Right renal cortex interstitium (tissue), 3 donors: Measurements from ENCODE around the gene DNAJC22. TPM values are rescaled to one million over a fixed set of nuclear protein-coding genes. Genes with fewer than 3 reads are reported as not detected.

Experiments used
- DNase-seq, 3 donors: peaks; one replicate each; pipeline ENCODE4 v3.0.0-alpha.2; 2013; ENCODE audit warnings: low read depth in 3 of 3, low spot score in 2 of 3
- polyA plus RNA-seq, 3 donors: library from polyadenylated mRNA; unstranded; fragments of 120-200 nt; gene quantifications; one replicate each; pipeline ENCODE4 v1.2.1, GENCODE V29; 2013; ENCODE audit not compliant: insufficient read length in 3 of 3

The DNAJC22 gene
- polyA plus RNA-seq, 3 donors: 18.3 to 20.8 (median 19.6) TPM

GRCh38 chr12:49342914-49343731 is 3.6 kb upstream of the DNAJC22 start:
- no peak for DNase-seq

DNA sequence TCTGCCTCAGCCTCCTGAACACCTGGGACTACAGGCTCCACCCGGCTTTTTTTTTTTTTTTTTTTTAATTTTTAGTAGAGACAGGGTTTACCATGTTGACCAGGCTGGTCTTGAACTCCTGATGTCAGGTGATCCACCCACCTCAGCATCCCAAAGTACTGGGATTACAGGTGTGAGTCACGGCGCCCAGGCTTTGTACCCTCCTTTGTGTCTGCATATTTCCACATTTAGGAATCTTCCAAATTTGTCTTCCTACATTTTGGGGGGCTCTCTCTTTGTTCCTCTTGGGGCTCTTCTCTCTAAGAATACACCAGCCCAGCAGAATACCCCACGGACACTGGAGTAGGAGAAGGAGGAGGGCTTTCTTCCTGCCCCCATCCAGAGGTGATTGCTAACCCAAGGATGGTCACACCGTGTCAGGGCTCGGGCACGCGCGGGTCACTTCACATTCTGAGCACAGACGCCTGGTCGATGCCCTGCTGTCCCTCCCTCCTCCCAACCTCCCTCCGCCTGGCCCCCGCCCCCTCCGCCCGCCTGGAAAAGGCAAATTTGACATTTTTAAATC is 2.1 kb upstream of the DNAJC22 start:
- no peak for DNase-seq

- DNase-seq: no peak
These were observed 1.4 kb upstream of the DNAJC22 start for GRCh38 chr12:49345051-49345824.

GRCh38 chr12:49345825-49346658 is 646 bp upstream of the DNAJC22 start:
- DNase-seq: no peak

DNA sequence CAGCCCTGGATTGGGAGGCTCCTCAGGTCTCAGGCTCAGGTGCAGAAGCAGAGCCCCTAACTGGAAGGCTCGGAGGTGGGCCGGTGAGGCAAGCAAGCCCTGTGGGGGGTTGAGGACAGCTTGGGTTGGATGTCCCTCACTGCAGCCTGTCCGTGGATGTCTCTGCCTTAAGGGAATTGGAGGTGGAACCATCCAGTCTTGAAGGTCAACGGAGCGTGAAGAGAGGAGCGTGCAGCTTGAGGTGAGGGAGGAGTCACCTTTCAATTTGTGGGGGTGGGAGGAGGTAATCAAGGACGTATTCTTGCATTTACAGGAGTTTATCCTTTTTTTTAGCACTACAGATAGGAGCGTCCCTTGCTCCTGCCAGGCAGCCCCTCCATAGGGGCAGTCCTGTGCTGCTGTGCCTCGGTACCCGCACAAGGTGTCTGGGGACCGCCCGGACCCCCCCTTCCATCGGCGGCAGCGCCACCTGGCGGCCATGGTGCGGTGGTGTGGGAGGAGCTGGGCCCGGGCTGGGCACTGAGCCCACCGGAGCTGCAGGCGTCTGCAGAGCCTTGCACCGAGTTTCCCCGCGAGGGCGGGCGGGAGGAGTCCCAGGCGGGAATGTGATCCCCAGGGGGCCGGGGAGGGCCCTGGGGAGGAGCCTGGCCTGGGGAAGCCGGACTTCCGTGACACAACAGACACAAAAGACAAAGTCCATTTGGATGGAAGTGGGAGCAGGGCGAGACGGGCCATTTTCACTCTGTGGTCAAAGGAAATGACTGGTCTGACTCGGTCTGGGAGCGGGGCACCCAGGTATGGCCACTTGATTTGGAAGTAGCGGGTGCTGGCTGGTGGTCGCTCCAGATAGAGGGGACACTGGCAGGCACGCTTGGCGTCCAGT is 864 bp downstream of the DNAJC22 start:
- DNase-seq: no peak

DNA sequence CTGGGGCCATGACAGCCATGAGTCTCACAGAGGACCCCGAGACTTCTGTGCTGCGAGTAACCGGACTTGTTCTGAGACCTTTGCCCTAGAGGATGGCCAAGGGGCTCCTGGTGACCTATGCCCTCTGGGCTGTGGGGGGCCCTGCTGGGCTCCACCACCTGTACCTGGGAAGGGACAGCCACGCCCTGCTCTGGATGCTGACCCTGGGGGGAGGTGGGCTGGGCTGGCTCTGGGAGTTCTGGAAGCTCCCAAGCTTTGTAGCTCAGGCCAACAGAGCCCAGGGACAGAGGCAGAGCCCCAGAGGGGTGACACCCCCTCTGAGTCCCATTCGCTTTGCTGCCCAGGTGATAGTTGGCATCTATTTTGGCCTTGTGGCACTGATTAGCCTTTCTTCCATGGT is 2.1 kb downstream of the DNAJC22 start:
- no peak for DNase-seq

- no peak for DNase-seq
These were observed 2.6 kb downstream of the DNAJC22 start for GRCh38 chr12:49349266-49349665.

GRCh38 chr12:49352351-49352750 is 5.7 kb downstream of the DNAJC22 start:
- DNase-seq: no peak

- no peak for DNase-seq
These were observed 9.2 kb downstream of the DNAJC22 start for GRCh38 chr12:49355913-49356312.

- DNase-seq: no peak
These were observed 10.5 kb downstream of the DNAJC22 start for GRCh38 chr12:49357103-49357678.

- no peak for DNase-seq
These were observed 11.9 kb downstream of the DNAJC22 start for GRCh38 chr12:49358483-49359141.

DNA sequence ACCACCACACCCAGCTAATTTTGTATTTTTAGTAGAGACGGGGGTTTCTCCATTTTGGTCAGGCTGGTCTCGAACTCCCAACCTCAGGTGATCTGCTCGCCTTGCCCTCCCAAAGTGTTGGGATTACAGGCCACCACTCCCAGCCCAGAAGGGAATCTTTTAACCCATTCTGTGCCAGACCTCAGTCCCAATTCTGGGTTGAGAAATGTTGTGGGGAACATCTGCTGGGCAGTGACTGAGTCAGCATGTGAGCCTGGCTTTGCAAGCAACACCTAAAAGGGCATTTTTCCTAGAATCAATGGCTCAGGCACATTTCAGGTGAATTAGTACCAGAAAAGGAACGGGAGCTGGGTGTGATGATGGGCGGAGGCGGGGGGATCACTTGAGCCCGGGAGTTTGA is 13.0 kb downstream of the DNAJC22 start:
- no peak for DNase-seq

DNA sequence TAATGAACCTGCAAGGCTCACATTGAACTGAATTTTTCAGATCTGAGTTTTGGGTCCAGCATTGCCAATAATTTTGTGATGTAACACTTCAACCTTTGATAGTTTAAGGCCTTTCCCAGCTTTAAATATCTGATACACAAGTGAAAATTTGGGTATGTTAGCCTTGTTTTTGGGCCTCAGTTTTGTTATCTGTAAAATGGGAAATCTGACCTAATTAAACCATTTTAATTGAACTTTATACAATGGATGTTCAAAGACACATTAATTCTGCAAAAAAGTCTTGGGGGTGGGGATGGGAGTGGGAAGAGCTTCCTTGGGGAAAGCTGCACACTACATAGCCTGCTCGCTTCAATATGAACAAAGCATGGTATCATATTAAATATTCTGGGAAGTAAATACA is 15.4 kb downstream of the DNAJC22 start:
- no peak for DNase-seq

DNA sequence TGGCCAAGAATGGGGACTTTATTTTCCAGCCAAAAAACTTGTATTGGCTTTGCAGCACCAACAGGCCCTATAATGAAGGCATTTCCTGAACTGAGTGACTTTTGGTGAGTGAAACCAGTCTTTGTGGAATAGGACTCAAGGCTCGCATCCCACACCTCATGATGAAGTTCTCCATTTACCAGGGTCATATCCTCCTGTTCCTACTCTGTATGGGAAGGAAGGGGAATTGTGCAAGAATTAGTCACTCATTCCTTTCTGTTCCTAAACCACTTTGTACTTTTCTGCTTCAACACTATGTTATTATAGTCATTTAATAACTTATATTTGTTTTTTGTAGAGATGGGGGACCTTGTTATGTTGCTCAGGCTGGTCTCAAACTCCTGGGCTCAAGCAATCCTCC is 18.3 kb downstream of the DNAJC22 start:
- no peak for DNase-seq

DNA sequence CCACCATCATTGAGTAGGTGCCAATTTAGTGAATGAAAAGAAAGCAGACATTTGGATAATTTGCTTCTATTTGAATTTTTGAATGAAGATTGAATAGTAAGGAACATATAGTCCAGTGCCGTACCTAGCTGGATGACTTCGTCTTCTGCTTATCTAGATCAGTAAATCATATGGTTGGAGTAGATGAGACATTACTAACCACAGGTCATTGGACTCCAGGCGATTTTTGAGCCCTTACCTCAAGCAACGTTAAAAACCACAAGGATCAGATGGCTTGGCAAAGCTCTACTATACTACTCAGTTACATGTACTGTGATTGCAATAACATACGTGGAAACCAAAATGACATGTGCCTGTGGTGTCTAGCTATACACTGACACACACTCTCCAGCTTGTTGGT is 18.9 kb downstream of the DNAJC22 start:
- DNase-seq: no peak

DNA sequence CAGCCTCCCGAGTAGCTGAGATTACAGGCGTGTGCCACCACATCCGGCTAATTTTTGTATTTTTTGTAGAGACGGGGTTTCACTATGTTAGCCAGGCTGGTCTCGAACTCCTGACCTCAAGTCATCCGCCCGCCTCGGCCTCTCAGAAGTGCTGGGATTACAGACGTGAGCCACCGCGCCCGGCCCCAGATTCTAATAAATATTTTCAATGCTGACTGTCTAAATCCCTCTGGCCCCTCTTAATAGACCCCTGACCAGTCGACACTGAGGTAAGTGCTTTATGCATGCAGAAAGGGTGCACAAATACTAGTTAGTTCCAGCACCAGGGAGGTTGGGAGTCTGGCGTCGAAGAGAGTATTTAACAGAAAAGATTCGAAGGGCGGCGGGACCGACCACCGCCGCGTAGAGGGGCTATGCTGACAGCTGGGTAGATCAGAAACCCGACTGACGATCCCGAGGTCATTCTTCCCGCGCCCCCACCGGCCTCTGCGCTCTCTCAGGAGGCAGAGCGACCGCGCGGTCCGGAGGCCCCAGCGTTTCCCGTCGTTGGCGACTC is 19.5 kb downstream of the DNAJC22 start:
- no peak for DNase-seq

DNA sequence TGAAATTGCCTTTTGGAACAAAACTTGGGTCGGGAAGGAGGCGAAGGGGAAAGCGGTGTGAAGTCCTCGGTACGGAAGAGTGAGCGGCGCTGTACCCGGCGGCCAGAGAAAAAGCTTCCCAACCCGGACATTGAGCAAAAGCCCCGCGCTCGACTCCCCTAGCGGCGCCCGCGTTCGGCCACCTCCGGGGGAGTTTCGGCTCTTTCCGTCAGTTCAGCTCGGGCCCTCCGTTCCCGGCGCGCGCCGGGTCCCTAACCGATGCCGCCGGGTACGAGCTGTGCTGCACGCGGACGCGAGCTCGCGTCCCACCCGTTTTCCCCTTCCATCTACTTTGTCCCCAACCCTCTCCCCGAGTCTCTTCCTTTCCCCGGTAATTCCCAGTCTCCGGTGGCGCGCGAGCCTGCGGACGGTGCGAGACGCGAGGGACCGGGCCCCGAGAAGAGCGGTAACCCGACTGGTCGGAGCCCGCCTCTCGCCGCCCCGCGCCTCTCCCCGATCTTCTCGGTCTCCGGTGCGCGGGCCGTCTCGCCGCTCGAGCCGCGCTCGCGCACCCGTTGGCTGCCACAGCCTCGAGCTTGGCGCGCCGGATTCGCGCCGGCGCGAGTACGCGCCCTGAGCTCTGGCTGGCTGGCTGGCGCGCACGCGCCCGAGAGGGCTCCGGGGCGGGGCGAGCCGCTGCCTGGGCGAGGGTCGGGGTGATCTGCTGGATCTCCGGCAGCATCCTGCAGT is 20.1 kb downstream of the DNAJC22 start:
- peak in 2 of 3 donors; percentile 85 to 88 for DNase-seq
